GM19455 (cell line): ENCODE measurements around the gene CRTC2.

ENCODE experiments used
- ATAC-seq: cut with Tn5 transposase; IDR thresholded peaks from one replicate; pipeline ENCODE4 v1.9.1; 2021; ENCODE audit not compliant: unreplicated experiment

The CRTC2 gene

DNA sequence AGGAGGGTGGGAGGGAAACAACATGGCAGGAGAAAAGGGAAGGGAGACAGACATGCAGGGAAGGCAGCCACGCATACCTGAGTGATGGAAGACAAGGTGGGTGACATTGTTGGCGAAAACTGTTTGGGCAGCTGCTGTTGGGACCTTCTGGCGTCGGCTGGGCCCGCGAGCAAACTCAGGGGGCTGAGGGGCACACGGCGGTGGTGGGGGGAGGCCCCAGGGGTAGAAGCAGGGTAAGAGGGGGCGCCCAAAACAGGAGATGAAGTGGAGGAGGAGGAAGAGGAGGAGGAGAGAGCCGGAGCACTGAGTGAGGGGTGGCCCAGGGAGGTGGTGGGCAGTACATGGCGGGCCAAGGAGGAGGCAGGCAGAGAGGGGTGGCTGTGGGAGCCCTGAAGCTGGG, 7.2 kb downstream of the CRTC2 start:
- no peak for ATAC-seq

DNA sequence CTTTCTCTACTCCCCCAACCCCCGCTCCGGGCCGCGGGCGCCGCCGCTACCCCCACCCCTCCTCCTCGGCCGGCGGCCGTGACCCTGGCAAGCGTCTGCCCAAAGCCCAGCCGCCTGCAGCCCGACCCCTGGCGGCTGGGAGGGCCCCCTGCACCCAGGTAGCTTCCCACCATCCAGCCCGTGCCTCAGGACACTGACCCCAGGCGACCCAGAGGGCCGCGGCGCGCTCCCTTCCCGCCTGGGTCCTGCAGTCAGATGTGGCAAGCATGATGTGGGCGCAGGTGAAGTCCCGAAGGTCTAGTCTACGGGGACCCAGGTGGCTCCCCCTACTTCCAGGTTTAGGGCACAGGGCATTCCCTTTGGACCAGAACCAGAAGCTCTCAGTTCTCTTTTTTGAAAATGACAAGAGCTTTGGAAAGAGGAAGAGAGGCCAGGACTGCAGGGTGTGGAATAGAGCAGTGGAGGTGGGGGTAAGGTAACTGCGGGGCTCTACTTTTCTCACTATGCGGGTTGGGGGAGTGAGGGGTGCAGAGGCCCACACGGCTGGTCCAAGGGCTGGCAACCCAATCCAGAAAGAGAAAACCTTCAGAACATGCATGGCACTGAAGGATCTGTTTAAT, 11.7 kb downstream of the CRTC2 start, which contains the start of gene DENND4B:
Gene DENND4B, minus strand, starts transcription at position 97 of the 620 bp plus-strand sequence. CDS start 2,344 bp downstream, outside the sequence.
- peak; percentile 64 for ATAC-seq

DNA sequence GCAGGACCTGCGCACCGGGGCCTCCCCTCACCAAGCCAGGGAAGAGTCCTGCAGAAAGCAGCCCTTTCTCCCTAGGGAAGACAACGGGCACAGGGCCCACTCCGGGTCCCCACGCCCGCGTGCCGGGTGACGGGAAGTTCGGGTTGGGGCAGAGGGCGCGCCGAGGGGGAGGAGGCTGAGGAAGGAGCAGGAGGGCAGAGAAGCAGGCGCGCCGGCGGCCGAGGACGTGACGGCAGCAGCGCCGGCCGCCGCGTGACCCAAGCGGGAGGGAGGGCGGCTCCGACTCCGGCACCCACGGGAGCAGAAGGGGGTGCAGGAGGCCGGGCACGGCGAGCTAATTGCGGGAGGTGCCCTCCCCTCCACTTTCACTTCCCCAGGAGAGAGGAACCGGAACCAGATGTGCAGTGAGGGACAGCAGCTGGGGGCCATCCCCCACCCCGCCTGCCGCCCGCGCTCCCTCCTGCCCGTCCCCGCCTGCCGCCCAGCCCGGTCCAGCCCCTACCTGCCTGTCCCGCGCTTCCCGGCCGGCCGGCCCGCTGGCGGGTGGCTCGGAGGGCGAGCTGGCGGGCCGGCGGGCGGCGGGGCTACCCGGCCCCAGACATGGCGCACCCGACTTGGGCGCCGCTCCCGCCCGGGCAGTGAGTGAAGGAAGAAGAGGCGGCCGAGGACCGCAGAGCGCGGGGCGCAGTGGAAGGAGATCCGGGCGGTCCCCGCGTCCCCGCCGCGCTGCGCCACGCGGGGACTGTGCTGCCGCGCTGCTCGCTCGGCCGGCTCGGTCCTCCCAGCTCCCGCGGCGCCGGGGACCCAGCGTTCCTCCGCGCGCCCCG, 12.4 kb downstream of the CRTC2 start:
- peak; percentile 67 for ATAC-seq

DNA sequence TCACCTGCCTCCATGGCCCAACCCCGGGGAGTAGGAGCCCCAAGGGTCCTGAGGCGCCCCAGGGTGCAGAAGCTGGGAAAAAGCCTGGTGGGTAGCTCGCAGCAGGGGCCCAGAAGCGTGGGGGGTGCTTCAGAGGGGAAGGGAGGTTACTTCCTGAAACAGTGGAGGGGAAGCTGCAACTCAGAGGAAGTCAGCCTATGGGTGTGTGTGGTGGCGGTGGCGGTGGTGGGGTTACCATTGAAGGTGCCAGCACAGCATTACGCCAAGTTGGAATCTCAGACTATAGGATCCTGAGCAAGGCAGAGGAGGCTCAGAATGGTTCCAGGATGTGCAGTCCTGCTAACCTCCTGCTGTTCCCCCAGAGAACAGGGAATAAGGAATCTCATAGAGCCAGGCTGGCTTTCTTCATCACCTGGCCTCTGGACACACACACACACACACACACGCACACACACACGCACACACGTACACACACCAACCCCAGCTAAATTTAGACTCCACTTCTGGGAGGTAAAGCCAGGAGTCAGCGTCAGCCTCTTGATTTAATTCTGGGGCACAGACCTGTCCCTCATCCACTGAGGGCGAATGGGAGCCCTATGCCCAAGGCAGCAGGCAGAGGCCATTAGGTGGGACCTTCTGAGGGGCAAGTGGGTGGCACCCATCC, 13.1 kb downstream of the CRTC2 start:
- no peak for ATAC-seq

DNA sequence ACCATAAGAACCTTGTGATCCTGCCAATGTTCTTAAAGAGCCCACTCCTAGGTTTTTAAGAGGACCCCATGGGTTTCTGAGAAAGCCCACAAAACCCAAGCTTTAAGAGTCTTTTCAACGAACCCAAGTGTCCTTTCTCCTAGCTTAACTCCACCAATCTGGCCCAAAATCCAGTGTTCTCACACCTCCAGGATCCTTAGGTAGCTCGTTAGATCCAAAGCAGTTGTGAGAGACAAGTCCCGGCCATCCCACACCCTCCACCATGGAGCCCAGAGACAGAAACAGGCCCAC, 13.6 kb downstream of the CRTC2 start:
- ATAC-seq: no peak

DNA sequence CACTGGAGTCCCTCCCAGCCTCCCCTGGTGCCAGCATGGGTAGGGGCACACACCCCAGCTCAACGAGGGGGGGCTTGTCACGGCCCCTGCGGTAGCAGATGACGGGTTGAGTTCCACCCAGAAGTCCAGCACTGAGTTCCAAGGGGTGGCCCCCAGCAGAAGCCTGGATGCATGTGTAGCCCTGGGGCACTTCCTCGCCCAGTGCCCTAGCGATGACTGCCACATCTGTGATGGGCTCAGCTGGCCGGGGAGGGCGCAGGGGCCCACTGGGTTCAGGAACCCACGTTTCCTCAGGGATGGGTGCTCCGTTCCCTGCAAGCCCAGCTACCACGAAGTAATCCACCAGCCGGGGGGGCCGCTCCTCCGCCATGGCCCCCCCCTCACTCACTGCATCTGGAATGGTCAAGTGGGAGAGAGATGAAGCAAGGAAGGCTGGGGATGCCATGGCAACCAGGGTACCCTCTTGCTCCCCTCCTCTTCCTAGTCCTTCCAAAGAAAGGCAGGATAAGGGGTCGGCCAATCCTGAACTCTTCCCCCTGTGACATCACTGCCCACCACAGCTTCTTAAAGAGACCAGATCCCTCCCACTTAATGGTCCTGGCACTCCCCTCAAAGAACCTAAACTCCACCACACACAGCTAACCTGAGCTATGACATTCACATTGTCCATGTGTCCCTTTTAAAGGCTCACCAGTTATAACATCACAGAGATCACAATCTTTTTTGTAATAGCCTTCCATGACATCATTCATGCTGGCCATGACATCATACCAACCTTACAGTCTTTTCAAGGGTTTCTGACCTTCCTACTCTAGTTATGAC, 14.2 kb downstream of the CRTC2 start:
- no peak for ATAC-seq

DNA sequence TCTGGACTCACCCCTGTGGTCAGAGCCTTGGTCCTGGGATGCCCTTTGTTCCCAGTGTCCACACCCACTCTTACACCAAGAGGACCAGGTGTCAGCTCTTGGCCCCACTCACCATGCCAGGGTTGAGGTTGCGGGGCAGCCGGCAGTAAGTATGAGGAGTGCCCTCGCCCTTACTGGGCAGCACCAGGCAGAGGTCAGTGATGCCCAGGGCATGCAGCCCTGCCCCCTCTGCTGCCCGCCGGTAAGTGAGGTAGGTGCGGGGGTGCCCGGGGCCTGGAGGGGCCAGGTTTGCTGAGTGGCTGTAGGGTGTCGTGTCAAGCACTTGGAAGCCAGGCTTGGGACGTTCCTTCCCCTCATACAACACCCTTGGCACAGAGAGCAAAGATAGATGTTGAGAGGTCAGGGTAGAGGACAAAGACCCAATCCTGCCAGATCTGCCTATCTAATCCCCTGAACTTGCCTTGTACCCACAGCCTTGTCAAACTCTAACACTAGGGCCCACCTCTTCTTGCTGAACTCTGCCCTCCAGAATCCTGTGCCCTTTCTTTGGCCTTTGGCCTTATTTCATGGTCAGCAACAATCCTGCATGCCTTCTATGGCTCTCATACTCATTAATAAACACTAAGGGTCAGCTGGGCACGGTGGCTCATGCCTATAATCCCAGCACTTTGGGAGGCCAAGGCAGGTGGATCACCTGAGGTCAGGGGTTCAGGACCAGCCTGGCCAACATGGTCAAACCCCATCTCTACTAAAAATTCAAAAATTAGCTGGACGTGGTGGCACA, 15.5 kb downstream of the CRTC2 start:
- ATAC-seq: no peak

DNA sequence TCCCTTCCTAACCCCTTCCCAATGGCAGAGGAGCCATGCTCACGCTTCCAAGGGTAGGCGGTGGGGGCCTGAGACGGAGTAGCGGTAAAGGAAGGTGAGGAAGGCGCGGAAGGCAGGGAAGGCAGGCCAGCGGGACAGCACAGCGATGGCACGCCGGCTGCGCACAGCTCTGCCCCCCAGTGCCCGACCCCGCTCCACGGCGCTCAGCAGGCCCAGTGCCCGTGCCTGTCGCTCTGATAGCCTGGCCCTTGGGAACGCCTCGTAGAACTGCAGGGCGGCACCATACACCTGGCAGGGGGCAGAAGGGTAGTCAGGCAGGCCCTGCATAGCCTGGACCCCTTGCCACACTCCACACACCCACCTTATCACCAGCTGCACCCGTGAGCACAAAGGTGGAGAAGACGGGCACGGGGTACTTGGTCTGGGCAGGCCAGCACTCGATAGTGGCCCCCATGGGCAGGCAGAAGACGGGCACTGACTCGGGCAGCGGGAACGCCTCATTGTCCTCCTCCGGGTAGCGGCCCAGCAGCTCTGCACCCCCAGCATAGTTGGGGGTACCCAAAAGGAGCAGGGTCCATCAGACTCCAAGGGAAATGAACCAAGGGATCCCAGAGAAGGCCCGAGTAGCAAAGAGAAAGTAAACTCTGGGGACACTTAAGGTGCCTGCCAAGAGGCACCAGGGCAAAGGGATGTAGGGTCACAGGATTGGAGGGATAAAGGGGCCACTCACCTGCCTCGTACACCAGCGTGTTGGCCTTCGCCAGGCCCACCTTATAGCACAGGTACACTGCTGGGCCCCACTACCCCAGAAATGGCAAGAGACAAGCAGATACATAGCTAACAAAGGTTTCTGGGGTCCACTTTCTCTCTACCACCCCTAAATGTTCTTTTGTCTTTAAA, 16.3 kb downstream of the CRTC2 start:
- no peak for ATAC-seq

DNA sequence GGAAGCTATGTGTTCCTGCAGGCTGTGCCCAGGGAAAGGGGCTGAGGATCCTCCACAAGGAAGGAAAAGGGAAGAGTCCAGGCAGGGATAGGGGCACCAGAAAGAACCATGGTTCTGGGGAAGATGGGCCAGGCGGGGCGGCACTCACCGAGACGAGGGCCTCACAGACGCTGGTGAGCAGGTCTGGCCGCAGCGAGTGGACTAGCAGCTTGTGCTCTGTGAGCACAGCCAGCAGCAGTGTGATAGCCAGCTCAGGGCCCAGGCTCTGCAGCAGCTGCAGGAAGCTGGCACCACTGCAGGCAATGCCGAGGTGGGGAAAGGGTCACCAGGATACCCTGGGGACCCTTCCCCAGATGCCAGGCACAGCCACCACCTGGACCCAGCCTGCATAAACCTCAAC, 17.7 kb downstream of the CRTC2 start:
- ATAC-seq: no peak

DNA sequence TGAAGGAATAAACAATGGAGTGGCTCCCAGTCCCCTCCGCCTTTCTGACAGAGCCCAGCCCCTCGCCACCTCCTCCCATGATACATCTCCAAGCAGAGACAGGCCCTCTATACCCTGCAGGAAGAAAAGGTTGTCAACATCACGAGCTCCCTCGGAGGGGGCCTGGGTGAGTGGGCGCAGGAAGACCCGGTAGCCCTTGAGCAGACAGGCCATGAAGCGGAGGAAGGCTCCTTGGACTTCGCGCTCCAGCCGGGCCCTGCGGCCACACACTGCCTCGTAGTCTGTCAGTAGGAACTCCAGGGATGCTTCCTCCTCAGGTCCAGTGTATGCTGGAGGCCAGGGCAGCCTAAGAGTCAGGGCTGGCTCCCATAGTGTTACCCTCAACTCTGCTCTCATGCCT, 18.9 kb downstream of the CRTC2 start:
- no peak for ATAC-seq

DNA sequence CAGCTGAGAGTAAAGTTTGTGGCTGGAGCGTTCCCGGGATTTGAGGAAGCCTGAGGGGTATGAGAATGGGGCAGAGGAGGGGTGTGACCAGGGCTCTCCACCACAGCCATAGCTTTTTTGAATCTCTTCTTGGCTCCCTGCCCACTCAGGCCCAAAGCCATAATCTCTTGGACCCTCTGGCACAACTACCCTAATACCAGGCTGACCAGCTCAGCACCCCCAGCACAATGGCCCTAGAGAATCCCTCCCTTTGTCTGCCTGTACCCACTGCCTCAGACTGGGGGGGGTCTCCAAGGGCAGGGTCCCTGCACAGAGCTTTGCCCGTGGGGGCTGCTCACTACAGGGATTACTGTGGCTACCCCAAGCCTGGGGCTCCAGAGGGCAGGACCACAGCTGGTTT, 19.4 kb downstream of the CRTC2 start:
- no peak for ATAC-seq

DNA sequence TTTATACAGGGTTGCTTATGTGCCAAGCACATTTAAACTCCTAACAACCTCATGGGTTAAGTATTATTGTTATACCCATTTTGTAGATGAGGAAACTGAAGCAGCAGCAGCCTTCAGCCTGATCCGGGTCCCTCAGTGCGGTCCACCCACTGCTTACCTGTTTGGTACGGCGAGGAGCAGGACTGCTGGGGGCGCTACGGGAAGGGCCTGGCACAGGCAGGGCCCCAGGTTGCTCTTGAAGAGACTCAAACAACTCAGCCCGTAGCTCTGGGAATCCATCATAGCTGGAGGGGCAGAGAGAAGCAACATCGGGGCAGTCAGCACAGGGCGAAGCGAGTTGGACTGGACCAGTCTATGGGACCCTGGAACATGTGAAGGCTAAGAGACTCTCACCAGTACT, 21.1 kb downstream of the CRTC2 start:
- ATAC-seq: no peak

DNA sequence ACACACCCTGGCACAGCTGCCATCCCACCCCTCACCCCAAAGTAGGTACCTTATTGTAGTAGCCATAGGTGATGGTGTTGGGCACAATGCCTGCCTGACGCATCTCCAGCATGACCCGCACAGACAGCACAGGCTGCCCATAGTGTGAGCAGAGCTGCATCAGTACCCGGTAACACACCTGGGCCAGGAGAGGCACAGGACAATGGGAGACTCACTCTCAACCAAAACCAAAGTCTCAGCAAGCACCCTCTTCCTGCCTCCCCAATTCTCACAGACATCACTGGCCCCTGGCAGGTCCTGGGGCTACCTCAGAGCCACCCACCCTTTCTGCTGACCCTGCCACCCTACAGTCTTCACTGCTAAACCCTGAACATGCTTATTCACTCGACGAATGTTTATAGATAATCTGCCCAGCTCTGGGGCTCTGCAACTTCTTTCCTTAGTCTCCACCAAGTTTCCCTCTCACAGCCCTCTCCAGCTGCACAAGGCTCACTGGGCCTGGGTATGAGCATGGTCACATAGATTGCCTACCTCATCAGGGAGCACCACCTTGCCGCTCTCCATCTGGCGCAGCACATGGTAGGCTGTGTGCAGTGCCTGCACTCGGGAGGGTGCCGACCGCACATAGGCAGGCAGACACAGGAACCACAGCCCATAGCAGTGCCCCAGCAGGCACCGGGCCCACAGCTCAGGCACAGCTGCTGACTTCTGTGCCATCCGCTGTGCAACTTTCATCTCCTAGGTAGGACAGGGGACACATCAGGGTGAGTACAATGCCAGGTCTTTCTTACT, 22.2 kb downstream of the CRTC2 start:
- no peak for ATAC-seq

DNA sequence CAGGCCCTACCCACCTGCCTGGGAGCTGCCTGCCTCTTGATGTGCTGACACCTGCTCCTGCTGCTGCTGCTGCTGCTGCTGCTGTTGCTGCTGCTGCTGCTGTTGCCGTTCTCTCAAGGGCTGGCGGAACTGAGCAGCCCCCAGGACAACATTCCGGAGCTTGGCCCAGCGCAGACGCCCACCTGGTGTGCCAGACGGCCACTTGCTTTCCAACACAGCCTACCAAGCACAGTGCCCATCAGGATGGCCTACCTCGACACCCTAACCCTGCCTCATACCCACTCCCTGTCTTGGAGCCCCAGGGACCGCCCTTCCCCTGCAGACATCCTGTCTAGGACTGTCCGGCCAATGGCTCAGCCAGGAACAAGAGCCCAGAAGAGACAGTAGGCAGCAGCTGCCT, 23.7 kb downstream of the CRTC2 start:
- ATAC-seq: no peak

DNA sequence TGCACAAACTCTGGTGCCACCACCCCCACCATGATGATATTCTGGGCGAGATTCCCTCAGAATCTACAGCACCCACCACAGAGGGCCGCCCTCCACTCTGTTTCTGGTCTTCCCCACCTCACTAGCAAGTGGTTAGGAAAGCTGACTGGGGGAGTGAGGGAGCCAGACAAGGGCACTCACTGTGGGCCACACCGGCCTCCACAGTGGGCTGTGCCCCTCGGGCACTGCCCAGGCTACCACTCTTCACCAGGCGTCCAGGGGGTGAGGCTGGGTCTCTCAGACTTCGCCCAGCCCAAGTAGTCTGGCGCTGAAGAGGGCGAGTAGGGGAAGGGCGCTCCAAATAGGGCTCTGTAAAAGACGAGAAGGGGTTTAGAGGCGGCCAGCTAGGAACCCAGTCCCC, 24.5 kb downstream of the CRTC2 start:
- no peak for ATAC-seq

DNA sequence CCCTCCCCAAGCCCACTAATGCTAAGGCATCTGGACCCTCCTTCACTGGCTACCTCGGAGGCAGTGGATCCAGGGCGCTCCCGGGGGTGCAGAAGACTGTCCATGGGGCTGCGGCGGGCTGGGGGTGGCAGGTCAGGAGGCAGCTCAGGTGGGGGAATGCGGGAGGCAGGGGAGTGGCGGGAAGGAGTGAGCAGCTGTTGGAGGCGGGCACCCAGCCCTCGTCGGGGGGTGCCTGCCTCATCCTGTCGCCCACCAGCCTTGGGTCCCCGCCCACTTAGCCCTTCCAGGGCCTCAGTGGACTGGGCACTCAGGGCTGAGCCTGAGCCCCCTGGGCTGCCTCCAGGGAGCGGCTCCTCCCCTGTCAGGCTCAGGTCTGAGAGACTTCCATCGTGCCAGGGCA, 25.0 kb downstream of the CRTC2 start:
- no peak for ATAC-seq

DNA sequence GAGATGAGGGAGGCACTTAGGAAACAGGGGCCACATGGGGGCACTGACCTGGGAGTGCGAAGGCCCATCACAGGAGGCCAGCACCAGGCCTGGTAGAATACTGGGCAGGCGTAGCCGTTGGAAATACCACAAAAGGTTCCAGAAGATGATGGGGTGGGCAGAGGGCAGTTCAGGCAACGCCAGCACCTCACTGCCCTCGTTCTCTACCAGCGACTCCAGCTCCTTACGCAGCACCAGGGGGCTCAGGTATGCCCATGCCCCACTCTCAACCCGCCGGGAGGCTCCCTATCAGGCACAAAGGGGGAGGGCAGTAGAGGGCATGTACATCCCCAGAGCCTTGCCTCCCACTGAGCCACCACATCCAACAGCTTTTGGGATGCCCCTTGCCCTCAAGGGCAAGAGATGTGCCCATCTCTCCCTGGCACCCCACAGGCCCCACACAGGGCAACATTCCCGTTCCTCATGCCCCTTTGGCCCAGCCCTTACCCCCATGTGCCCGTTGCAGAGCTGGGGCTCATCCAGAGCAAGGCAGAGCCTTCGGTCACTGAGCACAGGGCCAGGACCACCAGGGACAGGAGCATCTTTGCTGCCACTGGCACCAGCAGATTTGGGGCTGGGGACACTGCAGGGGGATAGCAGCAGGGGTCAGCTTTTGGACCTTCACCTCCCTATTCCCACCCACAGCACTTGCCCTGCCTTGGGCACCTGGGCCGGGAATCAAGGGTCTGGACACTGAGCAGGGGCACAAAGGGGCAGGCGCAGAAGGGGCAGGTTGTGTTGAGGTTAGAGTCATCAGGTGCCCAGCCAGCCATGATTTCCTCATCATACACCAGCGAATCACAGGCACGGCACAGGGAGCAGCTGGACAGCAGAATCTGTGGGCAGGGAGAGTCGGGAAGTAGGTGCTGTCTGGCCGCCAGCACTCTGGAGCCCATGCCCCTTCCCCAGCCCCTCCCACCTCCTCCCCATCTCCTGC, 26.0 kb downstream of the CRTC2 start:
- no peak for ATAC-seq
